Pons (tissue), 1 donor: ENCODE measurements around the gene COLEC12.

Experiments used
- DNase-seq: peaks from one replicate; pipeline ENCODE4 v3.0.0-alpha.2; 2016; ENCODE audit warnings: low spot score

The COLEC12 gene

DNA sequence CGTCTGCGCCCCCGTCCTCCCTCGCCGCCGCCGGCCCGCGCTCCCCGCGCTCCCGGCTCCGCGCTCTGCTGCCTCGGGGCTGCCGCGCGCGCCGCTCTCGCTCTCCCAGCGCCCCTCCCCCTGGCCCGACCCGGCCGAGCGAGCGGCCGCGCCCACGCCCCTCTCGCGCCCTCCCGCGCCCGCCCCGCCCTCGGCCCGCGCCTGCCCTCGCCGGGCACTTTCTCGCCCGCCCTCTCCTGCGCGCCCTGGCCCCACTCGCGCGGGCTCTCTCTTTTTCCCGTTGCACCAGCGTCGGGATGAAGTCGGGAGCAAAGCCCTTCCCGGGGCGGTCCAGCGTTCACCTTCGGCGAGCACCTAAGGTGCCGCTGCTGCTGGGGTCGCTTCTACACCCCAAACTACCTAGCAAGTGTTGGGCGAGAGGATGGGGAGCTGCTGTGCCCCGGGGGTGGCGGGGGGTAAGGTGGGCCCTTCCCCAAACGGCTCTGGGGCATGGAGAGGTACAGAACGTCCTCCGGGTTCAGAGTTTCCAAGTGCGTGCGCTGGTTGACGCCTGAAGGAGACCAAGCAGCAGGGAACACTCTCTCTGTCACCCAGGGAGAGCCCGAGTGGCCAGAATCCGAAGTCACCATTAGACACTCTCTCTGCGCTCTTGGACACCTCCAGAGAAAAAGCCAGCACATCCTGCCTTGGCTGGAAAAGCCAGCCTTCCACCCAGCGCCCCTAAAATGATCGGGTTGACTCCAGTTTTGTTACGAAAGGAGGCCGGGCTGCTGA, at the start of gene COLEC12:
Gene COLEC12, minus strand, starts transcription at position 70 of the 774 bp plus-strand sequence. CDS start 187 bp downstream, outside the sequence.
- no peak for DNase-seq

DNA sequence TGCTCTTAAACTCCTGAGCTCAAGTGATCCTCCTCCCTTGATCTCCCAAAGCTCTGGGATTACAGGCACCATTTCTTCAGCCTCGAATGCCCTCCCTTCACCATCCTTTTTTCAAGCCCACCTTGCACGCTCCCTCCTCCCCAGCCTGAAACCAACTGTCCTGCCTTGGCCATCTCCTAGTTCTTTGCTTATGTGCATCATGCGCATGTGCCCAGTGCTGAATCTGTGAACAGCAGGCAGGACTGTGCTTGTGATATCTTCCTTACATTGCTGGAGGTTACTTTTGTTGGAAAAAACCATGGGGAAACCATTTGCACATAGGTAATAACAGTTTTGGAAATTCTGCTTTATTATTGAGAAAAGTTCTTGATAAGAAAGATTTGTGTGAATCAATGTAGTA, 49.5 kb upstream of the COLEC12 start:
- DNase-seq = no peak

DNA sequence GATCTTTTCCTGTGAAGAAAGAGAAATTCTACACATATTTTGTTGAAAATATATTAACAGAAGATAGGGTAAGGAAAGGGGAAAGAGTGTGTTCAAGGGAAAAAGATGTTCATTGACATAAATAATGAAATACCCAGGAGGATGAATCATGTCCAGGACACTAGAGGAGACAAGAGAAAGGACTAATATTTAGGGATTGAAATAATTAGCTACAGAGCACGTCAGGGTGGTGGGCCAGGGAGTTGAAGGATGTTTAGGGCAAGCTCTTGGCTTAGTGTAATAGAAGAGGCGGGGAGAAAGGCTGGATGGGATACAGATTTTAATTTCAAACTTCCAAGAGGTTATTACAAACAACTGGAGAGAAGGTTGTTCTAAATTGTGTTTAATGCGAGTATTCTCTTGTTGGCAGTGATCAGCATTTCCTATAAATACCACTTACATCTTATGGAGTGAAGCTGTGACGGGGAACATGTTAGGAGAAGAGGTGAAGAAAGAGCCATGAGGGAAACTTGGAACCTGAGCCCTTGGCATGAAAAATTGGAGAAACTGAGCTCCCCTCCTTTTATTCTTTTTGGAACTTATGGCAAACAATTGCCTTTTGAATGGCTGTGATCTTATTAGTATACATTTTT, 43.1 kb upstream of the COLEC12 start:
- DNase-seq = no peak

DNA sequence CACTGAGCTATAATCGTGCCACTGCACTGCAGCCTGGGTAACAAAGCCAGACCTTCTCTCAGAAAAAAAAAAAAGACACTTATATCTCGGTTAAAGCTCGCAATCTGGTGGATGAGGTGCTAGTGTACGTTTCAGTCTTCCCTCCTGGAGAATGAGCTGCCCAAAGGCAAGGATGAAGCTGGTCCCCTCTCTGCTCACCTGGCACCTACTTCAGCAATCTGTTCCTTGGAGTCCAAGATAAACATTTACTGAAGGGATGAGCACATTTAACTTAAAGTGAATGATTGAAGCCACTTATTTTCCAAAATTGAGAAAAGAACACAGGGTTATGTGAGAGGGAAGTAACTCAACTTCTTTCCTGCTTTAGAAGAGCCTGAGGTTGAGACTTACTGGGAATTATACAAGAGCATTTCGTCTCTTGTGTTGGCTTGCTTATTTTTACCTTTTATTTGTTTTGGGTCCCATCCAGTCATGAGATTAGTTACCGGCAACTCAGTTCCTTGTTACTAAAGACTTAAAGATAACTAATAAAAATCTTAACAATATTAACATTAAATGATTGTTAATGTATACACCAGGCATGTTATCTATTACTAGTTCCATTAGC, 33.6 kb upstream of the COLEC12 start:
- DNase-seq = no peak

DNA sequence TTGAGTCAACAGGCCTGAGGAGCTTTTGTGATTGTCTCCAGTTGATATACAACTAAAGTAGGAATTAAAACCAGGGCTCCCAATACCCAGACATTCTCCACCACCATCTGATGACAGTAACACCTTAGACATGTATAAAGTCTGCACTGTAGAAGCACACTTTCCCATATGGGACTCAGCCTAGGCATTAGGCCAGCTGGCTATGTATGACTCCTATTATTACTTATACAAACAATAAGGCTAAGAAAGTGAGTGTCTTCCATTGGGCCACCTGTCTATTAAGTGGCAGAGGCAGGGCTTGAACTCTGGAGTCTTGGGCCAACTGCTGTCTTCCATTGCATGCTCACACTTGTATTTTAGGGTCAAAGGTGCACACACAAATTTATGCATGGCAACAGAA, 32.1 kb upstream of the COLEC12 start:
- no peak for DNase-seq

DNA sequence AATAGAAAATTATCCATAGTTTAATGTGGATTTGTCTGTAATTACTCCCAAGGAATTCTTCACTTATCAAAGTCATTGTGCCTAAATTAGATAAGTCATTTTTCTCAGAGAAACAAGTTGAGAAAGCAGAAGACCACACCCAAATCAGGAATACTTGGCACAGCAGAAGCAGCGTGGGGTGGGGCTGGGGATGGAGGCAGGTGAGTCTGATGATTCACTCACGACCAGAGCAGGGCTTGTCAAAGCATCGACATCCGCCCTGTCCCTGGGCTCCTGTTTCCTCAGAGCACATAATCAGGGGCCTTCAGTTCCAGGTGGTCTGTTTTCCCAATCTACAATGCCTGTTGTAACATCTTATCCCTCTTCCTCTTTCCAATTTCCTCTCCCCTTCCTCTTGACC, 31.5 kb upstream of the COLEC12 start:
- no peak for DNase-seq

DNA sequence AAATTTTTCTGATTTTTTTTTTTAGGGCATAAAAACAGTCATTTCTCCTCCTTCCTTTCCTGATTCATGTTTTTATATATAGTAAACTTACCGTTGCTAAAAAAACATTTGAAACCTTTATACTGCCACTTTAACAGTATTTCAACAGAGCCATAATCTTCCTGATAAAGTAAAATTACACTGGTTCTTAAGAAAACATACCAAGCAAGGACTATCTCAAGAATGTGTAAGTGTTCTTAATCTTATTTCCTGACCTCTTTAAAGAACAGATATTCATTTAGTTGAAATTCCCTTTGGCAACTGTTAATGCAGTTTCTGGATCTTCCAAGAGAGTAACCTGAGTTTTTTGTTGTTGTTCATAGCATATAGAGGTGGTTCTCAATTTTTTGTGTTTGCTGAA, 26.6 kb upstream of the COLEC12 start:
- DNase-seq = no peak

DNA sequence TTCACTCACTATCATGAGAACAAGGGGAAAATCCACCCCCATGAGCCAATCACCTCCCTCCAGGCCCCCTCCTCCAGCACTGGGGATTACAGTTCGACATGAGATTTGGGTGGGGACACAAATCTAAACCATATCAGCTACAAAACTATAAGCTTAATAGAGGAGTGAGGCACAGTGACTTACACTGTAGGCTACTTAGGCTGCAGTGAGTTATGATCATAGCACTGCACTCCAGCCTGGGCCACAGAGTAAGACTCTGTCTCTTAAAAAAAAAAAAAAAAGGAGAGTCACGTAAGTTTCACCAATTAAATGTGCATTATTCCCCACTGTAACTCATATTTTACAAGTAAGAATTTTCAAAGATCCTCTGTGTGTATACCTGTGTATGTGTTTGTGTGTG, 26.2 kb upstream of the COLEC12 start:
- DNase-seq = no peak

DNA sequence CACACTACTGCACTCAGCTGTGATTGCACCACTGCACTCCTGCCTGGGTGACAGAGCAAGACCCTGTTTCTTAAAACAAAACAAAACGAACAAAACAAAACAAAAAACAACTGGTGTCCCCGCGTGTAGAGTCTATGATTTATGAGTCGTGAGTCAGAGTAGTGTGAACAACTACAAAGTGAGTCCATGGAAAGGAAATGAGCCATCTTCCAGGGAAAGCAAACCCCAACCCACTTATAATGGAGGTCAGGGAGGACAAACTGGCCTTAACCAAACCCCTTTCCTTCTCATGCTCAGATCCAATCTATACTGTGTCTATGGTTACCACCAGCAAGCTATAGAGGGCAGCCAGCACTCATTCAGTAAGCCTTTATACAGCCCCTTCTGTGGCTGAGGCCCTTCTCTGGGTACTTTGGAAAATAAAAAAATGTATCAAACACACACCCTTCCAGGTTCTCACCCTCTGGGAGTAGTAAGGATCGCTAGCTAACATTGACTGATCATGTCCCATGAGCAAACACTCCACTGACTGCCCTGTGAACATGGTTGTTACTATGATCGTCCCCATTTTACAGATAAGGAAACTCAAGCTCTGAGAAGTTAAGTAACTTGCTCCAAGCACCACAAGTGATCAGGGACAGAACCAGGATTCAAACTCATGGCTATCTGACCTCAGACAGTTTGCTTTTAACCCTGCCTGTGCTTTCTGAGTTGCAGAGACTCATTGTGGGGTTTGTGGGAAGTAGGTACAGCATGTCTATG, 24.7 kb upstream of the COLEC12 start:
- no peak for DNase-seq

DNA sequence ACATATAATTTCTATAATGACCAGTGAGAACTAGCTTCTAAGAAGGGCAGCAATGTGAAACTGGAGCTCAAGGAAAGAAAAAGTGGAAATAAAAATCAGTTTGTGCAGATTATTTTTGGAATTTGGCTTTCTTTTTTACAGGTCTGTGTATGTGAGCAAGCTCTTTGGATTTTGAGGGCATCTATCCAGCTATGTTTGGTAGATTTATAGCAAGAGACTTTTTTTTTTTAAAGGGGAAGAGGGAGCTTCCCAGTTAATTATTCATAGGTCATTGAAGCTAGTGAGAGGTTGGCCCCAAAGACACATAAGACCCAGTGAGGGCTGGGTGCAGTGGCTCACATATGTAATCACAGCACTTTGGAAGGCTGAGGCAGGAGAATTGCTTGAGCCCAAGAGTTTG, 24.0 kb upstream of the COLEC12 start:
- DNase-seq = no peak

DNA sequence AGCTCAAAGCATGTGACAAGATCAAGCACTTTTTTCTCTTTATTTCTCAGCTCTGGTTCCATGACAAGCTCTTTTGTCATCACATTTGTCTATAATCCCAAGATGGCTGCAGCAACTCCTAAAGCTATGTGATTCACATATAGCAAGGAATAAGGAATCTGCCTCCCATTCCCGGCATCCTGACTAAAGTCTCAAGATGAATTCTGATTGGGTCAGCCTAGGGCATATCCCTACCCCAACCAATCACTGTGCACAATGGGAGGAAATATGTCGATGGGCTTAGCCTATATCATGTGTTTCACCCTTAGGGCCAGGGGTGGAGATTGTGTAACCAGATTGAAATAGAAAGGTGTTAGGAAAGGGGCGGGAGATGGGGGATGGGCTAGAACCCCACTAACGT, 23.1 kb upstream of the COLEC12 start:
- DNase-seq = no peak

DNA sequence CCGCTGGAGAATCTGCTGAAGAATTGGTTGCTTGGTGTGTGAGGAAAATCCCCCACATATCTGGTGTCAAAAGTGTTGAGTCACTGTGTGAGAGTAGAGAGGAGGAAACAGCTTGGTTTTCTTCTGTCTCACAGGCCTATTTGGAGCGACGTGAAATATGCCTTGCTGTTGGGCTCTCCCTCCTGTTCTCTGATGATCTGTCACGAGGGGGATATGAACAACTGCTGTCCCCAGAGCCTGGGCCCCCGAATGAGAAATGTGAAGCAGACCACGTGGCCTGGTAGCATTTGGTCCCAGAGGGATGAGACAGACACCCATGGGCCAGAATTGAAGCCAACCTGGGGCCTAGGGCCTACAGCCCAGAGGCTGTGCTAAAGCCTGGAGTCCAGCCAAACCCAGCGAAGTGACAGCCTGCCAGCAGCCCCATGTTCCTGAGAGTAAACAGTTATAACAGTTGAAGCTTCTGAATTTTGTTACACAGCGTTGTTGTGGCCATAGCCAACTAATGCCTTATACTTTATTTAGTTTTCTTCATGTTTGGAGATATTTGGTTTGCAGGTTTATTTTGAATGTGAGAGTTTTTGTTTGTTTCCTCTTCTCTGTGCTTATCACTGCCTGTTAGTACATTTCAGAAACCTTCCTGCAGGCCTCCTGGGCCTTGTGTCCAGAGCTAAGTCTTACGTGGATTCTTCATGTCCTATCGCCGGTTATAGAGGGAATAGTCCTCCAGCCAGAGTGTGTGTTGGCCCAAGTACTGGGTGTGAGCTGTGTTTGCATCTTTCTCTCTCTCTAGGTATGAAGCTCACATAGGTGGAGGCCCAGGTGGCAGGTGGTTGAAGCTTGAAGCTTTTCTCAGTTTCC, 18.7 kb upstream of the COLEC12 start:
- peak; percentile 62 for DNase-seq

DNA sequence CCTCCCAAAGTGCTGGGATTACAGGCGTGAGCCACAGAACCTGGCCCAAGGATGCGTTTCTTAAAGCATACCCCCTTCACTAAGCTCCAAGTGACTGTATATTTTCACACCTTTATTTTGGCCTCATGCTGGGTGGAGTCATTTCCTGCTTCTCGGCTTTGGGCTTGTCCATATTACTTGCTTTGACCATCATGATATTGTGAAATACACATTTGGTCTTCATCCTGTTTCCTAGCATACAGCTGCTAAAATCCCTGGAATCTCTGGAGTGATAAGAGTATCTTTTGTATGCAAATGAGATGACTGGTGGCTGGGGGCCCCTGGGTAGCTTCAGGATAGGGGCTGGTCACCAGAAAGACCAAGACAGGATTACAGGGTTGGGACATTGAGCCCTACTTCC, 17.6 kb upstream of the COLEC12 start:
- no peak for DNase-seq

DNA sequence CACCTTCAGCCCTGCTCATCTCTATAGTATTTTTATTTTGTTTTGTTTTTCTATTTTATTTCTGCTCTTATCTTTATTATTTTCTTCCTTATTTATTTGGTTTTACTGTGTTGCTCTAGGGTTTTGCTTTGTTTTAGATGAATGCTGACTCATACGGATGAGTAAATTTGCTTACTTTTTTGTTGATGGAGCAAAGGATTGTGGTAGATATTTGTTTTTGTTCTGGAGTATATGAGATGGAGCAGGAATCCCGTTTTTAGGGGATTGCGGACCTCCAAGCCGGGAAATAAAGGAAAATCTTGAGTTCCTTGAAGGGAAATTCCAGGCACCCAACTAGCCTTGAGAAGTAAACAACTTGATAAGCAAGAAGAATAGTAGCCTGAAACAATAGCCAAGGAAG, 15.3 kb upstream of the COLEC12 start:
- no peak for DNase-seq

DNA sequence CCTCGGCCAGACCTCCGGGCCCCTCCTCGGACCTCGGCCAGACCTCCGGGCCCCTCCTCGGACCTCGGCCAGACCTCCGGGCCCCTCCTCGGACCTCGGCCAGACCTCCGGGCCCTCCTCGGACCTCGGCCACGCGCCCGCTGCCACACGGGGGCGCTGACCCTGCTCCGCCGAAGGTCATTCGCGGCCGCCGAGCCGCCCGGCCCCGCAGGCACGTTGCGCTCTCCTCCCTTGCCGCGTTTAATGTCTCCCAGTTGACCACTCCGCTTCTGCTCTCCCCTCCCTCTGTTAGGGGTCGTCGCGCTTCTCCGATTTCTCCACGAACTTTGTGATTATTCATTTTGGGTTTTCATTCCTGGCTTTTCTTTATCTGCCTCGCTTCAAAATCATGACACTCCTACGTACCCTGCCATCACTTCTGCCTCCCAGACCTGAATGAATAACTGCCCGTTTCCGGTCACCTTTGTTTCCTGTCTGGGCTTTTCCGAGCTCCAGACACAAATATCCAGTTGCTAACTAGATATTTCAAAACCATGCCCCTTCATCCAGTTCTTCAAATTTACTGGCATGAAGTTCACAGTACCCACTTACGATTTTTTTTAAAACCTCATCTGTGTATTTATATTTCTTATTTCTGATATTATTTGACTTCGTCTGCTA, 14.8 kb upstream of the COLEC12 start:
- no peak for DNase-seq

DNA sequence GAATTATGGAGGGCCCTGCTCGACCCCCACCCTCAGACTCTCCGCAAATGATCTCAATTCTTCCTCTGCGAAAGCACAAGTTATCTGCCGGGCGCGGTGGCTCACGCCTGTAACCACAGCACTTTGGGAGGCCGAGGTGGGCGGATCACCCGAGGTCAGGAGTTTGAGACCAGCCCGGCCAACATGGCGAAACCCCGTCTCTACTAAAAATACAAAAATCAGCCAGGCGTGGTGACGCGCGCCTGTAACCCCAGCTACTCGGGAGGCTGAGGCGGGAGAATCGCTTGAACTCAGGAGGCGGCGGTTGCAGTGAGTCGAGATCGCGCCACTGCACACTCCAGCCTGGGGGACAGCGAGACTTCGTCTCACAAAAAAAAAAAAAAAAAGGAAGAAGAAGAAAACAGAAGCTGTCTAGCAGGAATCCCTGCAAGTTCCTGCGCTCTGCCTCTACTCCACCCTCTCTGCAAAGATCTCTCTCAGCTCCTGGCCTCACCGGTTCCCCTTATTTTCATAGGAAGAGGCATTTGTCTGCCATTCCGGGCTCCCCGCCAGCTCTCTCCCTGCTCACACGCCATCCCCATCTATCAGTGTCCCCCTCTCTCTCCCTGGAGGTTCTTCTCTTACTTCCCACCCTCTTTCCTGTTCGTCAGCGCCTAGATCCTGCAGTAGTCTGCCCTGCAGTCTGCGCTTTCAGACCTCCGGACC, 13.5 kb upstream of the COLEC12 start:
- DNase-seq = no peak

DNA sequence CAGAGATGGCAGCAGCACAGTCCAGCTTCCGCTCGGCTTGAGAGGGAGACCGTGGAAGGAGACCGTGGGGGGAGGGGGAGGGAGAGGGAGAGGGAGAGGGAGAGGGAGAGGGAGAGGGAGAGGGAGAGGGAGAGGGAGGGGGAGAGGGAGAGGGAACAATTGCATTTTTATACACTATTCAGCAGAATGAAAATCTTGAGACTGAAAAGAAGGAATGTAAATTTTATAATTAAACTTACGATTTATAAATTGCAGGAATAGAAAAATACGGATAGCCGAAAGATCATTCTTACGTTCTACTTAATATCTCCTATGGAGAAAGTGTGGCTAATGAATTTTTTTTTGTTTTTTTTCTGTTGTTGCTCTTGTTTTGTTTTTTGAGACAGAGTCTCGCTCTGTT, 12.5 kb upstream of the COLEC12 start:
- DNase-seq = no peak

DNA sequence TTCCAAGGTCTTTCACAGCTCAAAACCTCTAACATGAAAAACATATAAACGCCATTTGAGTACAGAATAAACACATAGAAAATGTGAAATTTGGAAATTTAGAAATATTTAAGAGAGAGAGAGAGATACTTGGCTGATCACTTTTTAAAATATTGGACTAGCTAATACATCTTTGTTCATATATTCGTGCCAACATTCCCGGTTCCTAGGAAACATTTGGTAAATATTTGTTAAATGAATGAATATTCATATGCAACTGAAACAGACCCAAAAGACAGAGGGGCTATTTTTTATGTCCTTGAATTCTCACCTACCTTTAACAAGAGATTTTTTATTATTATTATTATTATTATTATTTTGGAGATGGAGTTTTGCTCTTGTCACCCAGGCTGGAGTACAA, 8.3 kb upstream of the COLEC12 start:
- DNase-seq = no peak

DNA sequence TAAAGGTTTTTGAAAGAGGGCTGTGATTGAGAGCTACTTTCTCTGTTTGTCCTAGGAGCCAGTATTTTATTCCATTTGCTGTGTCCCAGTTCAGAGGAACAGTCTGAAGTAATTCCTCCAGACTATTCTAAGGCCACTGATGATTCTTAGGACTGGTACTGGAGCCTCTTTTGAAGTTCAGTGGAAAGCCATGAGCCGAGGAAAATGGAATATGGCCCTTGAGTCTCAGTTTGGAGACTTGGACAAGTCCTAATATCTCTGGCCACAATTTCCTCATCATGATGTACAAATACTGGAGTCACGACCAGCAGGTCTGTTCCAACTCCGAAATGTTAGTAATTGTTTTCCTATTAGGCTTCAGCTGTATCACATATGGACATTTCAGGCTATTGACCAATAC, 7.1 kb upstream of the COLEC12 start:
- DNase-seq = no peak

DNA sequence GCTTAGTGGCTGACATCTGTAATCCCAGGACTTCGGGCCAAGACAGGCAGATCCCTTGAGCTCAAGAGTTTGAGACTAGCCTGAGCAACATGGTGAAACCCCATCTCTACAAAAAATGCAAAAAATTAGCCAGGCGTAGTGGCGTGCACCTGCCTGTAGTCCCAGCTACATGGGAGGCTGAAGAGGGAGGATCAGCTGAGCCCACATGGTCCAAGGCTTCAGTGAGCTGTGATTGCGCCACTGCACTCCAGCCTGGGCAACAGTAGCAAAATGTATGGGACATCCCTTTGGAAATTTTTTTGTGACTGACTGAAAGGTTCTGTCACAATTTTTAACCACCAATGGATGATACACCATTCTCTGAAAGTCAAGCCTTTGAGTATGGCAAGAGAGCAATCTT, 6.3 kb upstream of the COLEC12 start:
- DNase-seq = no peak

DNA sequence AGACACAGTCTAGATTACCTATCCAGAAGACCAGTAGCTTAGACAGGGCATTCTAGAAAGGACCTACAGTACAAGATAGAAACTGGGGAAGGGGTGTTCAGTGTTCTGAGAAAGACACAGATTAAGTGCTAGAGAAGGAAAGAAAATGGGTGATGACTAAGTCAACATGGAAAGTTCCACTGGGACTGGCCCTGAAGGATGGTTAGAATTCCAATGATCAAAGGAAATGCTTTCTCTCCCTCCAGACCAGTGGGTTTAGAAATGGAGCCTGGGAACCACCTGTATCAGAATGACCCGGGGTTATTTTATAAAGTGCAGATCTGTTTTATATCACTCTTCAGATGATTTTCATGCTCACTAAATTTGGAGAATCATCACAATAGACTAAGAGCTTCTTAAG, 5.8 kb upstream of the COLEC12 start:
- no peak for DNase-seq
